ENCODE results near the gene ATXN7L1.

The ATXN7L1 gene, protein sequence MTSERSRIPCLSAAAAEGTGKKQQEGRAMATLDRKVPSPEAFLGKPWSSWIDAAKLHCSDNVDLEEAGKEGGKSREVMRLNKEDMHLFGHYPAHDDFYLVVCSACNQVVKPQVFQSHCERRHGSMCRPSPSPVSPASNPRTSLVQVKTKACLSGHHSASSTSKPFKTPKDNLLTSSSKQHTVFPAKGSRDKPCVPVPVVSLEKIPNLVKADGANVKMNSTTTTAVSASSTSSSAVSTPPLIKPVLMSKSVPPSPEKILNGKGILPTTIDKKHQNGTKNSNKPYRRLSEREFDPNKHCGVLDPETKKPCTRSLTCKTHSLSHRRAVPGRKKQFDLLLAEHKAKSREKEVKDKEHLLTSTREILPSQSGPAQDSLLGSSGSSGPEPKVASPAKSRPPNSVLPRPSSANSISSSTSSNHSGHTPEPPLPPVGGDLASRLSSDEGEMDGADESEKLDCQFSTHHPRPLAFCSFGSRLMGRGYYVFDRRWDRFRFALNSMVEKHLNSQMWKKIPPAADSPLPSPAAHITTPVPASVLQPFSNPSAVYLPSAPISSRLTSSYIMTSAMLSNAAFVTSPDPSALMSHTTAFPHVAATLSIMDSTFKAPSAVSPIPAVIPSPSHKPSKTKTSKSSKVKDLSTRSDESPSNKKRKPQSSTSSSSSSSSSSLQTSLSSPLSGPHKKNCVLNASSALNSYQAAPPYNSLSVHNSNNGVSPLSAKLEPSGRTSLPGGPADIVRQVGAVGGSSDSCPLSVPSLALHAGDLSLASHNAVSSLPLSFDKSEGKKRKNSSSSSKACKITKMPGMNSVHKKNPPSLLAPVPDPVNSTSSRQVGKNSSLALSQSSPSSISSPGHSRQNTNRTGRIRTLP

DNA sequence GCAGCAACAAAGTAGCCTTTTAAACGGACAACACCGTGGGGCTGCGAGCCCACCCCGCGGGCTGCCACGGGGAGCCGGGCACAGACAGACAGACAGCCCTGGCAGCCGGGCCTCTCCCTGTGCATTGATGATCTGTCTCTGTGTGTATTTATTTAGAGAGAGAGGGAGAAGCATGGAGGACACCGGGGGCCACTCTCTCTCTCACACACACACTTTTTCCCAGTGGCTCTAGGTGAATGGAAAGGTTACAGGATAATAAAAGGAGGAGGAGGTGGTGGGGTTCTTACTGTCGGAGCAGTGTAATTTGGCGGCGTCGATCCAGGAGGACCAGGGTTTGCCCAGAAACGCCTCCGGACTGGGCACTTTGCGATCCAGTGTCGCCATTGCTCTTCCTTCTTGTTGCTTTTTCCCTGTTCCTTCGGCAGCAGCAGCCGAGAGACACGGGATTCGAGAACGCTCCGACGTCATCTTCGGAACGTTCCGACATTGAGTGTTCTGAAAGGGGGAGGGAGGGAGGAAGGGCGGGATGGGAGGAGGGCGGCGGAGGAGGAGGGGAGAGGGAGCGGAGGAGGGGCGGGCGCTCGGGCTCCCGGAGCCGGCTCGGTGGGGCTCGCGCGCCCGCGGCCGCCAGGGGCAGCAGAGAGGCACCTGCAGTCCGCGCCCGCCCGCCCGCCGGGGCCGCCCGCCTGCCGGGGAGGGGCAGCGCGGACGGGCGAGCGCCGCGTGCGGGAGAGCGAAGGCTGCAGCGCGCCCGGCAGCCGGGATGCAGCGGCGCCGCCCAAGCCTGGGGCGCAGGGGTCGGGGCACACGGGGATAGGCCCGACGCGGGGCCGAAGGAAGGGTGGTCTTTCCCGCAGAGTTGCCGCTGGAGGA lies at the start of gene ATXN7L1:
Gene ATXN7L1, minus strand, starts transcription at position 509 of the 873 bp plus-strand sequence. Its CDS starts 41 bp downstream, at position 468.
- in situ Hi-C loops (cut with HindIII; ENCODE audit: low sequenced_read_pairs), result no loop called here

DNA sequence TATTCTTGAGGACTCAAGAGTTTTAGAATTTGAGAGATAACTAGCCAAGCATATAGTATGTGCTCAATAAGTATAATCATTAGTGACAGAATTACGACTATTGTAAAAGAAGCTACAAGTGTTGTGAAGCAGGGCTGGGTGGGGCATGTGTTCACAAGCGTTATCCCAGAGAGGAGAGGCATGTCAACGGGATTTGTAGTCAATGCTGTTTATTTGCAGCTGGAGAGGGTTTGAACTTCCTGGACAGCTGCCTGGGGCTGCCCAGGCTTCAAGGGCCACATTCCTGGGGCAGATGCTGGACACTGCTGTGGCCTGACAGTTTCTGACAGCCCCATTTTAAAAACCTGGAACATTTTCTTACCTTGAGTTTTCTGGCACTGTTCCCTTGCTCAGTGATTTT lies 49.7 kb upstream of the ATXN7L1 start:
- in situ Hi-C loops (cut with HindIII; ENCODE audit: low sequenced_read_pairs), result no loop called here

DNA sequence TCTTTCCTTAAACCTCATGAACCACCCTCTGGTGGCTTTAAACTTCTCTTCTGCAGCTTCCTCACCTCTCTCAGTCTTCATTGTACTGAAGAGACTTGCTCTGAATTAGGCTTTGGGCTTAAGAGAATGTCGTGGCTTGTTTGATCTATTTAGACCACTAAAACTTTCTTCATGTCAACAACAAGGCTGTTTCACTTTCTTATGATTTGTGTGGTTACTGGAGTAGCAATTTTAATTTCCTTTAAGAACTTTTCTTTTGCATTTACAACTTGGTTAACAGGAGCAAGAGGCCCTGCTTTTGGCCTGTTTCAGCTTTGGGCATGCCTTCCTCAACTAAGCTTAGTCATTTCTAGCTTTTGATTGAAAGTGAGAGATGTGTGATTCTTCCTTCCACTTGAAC lies 48.5 kb upstream of the ATXN7L1 start:
- in situ Hi-C loops (cut with HindIII; ENCODE audit: low sequenced_read_pairs), result no loop called here

DNA sequence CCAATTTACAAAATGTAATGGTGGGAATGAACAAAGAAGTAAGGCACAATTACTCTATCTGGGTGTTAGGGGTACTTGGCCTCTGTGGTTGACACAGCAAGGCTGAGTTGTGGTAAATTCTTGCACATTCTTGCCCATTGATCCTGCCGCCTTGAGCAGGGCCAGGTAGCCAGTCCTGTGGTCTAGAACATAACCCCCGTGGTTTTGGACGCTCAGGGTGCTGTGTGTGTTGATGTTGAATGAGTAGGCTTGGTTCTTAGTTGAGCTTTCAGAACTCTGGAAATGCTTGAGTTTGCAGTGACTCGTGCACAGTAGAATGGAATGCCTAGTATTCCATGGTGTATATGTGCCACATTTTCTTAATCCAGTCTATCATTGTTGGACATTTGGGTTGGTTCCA lies 44.4 kb upstream of the ATXN7L1 start:
- in situ Hi-C loops (cut with HindIII; ENCODE audit: low sequenced_read_pairs), result no loop called here

GRCh38 chr7:105917659-105918058 lies 41.3 kb upstream of the ATXN7L1 start:
- in situ Hi-C loops (cut with HindIII; ENCODE audit: low sequenced_read_pairs), result no loop called here

GRCh38 chr7:105916603-105917002 lies 40.2 kb upstream of the ATXN7L1 start:
- in situ Hi-C loops (cut with HindIII; ENCODE audit: low sequenced_read_pairs), result no loop called here

DNA sequence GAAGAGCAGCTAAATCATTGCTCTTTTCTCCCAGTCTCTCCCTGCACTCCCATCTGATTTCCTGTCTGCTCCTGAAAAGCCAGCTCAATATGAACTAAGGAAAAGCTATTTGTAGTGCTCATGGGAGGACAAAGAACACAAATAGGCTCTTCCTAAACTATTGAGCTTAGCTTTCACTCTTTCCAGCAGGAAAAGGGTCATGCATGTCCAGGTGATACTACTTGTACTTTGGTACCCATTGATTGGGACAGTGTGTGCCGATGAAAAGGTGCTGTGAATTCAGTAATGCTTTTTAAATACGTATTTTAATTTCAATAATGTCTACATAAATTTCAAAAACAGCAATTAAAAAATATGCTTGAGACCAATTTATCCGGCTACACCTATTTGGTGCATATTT lies 37.5 kb upstream of the ATXN7L1 start:
- in situ Hi-C loops (cut with HindIII; ENCODE audit: low sequenced_read_pairs), result no loop called here

GRCh38 chr7:105911961-105912575 lies 35.7 kb upstream of the ATXN7L1 start:
- in situ Hi-C loops (cut with HindIII; ENCODE audit: low sequenced_read_pairs), result no loop called here

- in situ Hi-C loops (cut with HindIII; ENCODE audit: low sequenced_read_pairs), result no loop called here
Observed at GRCh38 chr7:105910172-105910571, 33.8 kb upstream of the ATXN7L1 start.

GRCh38 chr7:105909742-105910141 lies 33.3 kb upstream of the ATXN7L1 start:
- in situ Hi-C loops (cut with HindIII; ENCODE audit: low sequenced_read_pairs), result no loop called here

GRCh38 chr7:105907129-105907846 lies 30.9 kb upstream of the ATXN7L1 start:
- in situ Hi-C loops (cut with HindIII; ENCODE audit: low sequenced_read_pairs), result no loop called here

DNA sequence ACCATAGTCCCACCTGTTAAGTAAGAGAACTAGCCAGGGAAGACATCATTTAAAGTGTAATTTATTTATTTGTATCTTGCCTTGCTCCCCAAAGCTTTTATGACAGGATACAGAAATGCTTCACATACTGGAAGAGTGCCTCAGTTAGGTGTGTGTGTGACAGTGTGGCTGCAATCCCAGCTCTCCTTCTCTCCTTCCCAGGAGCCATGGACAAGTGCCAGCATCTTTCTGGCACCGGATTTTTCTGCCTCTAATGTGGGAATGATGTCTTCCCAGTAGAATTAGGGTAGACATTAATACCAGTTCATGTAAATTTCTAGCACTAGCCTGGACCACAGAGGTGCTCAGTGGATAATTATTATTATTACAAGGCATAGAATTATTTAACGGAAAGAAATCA lies 30.3 kb upstream of the ATXN7L1 start:
- in situ Hi-C loops (cut with HindIII; ENCODE audit: low sequenced_read_pairs), result no loop called here

DNA sequence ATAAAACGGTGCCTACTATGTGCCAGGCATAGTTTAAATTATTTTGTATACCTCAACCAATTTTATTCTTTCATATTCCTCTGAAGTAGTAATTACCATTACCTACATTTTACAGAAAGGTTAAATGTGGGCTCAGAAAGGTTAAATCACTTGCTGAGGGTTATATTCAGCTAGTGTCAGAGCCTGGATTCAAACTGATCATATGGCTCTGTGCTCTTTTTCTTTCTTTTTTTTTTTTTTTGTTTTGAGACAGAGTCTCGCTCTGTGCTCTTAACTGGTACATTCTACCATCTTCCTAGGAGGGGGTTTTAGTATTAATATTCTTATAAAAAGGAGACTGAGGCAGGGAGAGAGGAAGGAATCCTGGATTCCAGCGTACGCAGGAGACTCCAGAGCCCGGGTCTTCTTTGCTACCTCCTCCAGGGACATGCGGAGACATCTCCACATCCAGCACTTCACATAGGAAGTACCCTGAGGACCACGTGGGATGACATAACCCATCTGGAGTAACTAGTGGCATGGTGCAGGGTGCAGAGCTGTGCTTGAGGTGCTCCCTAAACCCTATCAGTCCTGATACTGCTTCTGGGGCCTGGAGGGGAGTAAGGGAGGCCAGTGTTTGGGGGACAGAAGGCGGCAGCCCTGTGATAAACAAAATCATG lies 29.6 kb upstream of the ATXN7L1 start:
- in situ Hi-C loops (cut with HindIII; ENCODE audit: low sequenced_read_pairs), result no loop called here

GRCh38 chr7:105905209-105905909 lies 29.0 kb upstream of the ATXN7L1 start:
- in situ Hi-C loops (cut with HindIII; ENCODE audit: low sequenced_read_pairs), result no loop called here

GRCh38 chr7:105904064-105904463 lies 27.7 kb upstream of the ATXN7L1 start:
- in situ Hi-C loops (cut with HindIII; ENCODE audit: low sequenced_read_pairs), result no loop called here

GRCh38 chr7:105902325-105902911 lies 26.0 kb upstream of the ATXN7L1 start:
- in situ Hi-C loops (cut with HindIII; ENCODE audit: low sequenced_read_pairs), result no loop called here

DNA sequence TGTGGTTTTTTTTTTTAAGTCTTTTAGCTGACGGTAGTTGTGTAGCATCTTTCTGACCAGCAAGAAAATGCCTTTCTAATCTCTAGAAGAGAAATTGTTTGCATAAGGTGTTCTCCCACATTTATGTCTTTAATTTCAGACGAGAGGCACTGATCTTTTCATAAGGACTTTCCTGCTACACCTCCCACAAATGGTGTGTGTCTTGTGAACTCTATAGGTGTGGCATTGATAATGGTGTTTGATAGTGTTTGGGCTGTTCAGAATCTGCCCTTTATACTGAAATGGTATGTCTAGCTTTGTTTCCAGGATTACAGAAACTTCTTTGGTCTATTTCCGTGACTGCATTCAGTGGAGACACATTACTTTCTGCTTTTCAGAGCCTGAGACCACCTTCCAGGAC lies 21.6 kb upstream of the ATXN7L1 start:
- in situ Hi-C loops (cut with HindIII; ENCODE audit: low sequenced_read_pairs), result no loop called here

- in situ Hi-C loops (cut with HindIII; ENCODE audit: low sequenced_read_pairs), result no loop called here
Observed at GRCh38 chr7:105896407-105896911, 20.1 kb upstream of the ATXN7L1 start.
